Measurements from ENCODE around the gene SLC2A4RG.

Gene SLC2A4RG

GRCh38 chr20:63750807-63751470 is 11.4 kb downstream of the SLC2A4RG start:
- no peak overlapping the region for H3K27ac ChIP-seq
- TF ChIP-seq CTCF (conservative IDR thresholded peaks at IDR 0.05), result no peak

- no peak for TF ChIP-seq CTCF (conservative IDR thresholded peaks at IDR 0.05)
- no peak overlapping the region for H3K27ac ChIP-seq
Measured at GRCh38 chr20:63751471-63752271, 12.1 kb downstream of the SLC2A4RG start.

GRCh38 chr20:63752411-63753101 is 13.0 kb downstream of the SLC2A4RG start:
- no peak for TF ChIP-seq CTCF (conservative IDR thresholded peaks at IDR 0.05)
- no peak overlapping the region for H3K27ac ChIP-seq

GRCh38 chr20:63753381-63753780 is 13.8 kb downstream of the SLC2A4RG start:
- H3K27ac ChIP-seq, result no peak overlapping the region
- no peak for TF ChIP-seq CTCF (conservative IDR thresholded peaks at IDR 0.05)

GRCh38 chr20:63754008-63754407 is 14.4 kb downstream of the SLC2A4RG start:
- no peak overlapping the region for H3K27ac ChIP-seq
- no peak for TF ChIP-seq CTCF (conservative IDR thresholded peaks at IDR 0.05)

- TF ChIP-seq CTCF (conservative IDR thresholded peaks at IDR 0.05), result no peak
- H3K27ac ChIP-seq, result no peak overlapping the region
Measured at GRCh38 chr20:63755933-63756647, 16.5 kb downstream of the SLC2A4RG start.

GRCh38 chr20:63756648-63756991 is 17.0 kb downstream of the SLC2A4RG start:
- TF ChIP-seq CTCF (conservative IDR thresholded peaks at IDR 0.05), result no peak
- no peak overlapping the region for H3K27ac ChIP-seq

Data from VCaP (cell line).